T-helper 9 cell (primary cell): Measurements from ENCODE around the gene FAM111A.

Source experiments
- DNase-seq: peaks from one replicate; pipeline ENCODE4 v3.0.0-alpha.2; 2020

FAM111A gene

DNA sequence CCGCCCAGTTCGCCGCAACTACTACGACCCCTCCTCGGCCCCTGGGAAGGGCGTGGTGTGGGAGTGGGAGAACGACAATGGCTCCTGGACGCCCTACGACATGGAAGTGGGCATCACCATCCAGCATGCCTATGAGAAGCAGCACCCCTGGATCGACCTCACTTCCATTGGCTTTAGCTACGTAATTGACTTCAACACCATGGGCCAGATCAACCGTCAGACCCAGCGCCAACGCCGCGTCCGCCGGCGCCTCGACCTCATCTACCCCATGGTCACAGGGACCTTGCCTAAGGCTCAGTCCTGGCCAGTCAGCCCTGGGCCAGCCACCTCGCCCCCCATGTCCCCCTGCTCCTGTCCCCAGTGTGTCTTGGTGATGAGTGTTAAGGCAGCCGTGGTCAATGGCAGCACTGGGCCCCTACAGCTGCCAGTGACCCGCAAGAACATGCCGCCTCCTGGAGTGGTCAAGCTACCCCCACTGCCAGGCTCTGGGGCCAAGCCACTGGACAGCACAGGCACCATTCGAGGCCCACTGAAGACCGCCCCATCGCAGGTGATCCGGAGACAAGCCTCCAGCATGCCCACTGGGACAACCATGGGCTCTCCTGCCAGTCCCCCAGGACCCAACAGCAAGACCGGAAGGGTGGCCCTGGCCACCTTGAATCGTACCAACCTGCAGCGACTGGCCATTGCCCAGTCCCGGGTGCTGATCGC lies 39.2 kb downstream of the FAM111A start:
- no peak for DNase-seq

DNA sequence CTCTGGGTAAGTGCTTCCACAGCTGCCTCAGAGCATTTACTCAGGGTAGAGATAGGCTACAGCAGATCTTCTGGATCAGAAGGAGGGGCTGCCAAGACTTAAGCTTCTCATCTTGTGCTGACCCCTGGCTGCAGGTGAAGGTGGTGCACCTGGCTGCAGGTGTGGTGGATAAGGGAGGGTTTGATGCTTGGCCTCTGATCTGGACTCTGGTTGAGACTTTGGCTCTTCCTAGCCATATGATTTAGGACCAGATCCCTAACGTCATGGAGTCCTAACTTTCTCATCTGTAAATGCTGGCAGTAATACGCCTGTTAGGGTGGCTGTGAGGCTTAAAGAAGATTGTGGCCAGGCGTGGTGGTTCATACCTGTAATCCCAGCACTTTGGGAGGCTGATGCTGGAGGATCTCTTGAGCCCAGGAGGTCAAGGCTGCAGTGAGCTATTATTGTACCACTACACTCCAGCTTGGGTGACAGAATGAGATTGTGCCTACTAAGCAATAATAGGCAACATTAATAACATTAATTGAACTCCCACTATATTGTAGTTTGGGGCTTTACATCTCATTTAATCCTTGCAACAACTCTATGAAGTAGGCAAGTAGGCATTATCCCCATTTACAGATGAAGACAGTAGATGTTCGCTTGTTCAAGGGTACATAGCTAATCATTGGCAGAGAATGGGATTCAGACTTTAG lies 39.9 kb downstream of the FAM111A start:
- DNase-seq = no peak

DNA sequence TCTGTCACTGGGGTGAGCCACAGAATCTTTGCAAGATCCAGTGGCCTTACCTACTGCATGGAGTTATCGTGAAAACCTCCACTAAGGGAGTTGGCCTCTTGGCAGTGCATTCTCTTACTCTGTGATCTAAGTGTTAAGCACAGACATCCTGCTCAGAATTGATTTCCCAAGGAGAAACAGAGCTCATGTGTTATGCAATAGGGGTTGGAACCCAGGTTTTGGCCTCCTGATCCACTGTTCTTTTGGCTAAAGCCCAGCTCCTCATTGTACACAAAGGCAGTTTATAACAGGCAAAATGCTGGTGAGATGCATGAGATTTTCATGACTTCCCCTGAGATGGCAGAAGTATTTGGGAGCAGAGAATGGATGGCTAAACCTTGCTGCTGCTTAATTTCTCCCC lies 41.1 kb downstream of the FAM111A start:
- no peak for DNase-seq

DNA sequence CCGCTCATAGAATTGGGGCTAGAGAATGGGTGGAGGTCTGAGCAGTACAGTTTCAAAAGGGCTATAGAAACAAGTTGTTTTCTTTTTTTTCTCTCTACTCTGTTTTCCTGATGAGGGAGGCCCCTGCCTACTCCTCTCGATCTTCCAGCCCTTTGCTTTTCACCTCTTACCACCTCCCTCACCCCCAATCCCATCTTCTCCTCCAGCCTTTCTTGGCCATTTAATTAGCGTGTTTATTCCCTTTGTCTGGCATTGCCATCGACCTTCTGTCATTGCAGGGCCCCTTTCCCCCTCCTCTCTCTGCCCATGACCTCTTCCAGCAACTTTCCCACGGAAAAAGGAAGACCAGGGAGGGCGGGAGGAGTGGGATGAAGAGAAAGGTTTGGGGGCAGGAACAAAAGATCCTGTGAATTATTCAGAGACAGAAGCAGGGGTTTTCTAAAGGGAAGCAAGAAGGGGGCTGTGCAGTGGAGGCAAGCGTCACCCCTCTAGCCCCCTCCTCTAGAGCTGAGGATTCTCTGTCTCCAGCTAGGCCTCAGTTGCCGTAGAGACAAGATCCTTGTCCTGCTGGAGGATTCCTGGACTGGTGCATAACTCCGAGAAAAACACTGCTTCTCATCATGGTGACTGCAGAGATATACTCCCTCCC lies 42.2 kb downstream of the FAM111A start:
- no peak for DNase-seq

DNA sequence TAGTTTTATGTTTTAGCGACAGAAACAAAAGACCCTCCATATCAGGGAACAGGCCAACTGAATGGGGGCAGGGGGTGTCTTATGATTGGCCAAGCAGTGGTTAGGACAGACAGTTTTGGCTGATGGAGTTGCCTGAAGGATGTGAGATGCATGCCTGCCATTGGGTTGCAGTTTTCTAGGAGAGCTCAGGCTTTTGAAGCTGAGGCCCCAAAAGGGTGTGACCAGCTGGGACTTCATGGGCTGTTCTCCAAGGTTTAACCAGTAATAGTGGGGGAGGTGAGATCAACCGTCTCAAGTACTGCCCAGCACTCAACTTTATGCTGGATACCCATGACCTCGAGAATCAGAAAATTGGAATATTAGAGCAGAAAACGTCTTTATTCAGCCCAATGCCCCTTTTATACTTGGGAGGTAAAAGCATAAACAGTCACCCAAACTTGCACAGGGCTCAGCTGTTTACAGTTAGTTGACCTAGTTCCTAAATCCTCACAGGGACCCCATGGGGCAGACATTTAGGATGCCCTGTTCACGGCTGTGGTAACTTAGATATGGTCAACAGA lies 42.8 kb downstream of the FAM111A start:
- no peak for DNase-seq

DNA sequence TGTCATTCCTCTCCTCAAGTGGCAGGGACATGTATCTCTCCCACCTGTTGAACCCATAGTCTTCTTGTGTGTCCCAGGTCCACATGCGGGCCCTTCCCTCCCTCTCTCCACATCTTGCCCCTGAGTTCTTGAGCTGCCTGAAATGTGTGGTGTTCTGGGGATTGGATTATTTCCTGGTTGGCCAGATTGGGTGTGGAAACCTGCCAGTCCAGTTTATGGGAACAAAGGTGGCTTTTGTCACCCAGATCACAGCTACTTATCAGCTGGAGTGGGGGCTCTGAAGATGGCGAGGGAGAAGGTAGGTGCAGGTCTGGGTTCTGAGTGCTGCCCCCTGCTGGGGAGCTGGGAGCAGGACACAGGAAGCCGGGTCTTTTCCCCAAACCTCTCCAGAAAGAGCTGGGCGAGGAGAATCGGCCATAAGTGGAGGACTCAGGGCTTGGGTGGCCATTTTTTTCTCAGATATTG lies 43.5 kb downstream of the FAM111A start:
- peak; percentile 51 for DNase-seq

DNA sequence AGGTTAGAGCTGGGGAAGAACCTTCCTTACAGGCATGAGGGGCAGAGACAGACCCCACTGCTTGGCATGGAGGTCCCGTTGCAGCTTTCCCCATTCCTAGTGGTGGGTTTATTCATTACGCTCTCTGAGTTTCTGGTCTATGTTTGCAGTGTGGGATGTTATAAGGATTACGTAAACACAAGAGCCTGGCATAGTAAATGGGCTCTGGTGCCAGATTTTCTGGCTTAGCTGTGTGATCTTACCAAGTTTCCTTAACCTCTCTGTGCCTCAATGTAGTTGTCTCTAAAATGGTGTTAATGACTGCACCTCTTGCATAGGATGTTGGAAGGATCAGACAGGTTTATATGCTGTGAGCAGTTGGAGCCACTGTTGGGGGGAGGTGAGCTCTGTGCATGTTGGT lies 44.4 kb downstream of the FAM111A start:
- DNase-seq = no peak

DNA sequence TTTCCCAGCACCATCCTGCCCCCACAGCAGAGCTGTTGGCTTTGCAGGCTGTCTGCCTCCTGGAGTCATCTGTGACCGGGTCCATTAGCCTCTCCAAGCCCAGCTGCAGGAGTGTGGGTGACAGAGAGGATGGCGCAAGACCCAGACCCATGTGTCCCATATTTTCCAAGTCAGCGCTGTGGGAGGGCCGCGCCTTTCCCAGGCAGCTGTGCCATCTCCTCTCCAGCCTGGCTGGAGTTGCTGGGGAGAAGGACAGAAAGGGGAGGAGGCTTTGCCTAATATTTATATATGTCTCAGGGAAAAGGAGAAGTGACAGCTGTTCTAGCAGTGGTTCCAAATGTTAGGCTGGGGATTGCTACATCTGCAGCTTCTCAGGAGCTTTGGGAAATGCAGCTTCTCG lies 44.9 kb downstream of the FAM111A start:
- no peak for DNase-seq

DNA sequence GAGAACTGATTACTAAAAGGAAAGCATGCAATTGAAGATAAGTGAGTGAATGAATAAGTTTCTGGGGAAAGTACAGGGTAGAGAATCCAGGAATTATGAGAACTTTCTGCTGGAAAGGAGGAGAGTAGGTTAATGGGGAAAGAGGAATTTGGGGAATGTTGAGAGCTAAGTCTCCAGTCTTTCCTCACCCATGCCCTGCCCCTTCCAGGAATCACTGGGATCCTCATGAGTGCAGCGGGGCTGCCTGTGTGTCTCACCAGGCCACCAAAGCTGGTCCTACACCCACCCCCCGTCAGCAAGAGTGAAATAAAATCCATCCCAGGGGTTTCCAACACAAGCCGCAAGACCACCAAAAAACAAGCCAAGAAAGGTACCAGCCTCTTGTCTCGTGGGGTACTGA lies 46.3 kb downstream of the FAM111A start:
- DNase-seq = no peak

DNA sequence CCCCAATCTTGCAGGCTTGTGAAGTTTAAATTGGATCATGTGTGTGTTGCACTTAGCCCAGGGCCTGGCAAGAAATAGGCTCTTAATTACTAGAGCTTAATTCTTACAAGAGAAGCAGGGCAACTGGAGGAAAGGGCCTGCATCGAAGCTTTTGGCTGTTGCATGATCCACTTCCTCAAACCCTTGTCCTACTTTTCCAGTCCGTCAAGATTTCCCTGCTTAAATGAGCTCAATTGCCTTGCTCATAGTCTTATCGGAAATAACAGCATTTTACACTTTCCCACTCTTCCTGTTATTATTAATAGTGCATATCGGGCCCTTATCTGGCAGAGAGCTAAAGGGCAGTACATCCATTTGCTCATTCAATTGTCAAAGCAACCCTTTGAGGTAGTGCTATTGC lies 47.3 kb downstream of the FAM111A start:
- no peak for DNase-seq

DNA sequence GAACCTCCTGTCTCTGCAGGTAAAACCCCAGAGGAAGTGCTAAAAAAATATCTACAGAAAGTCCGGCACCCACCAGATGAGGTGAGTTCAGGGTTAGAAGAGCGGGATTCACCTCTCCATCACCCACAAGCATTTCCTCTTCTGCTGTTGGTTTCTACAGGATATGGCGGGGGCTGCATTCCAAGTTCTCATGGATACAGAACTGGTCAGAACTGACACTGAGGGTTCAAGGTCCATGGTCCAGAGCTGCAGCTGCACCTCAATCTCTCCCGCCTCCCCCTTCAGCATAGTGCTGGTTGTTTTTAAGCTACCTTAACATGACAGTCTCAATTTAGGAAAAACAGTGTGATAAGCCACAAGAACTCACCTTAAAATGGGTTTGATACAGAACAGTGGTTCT lies 48.4 kb downstream of the FAM111A start:
- no peak for DNase-seq

DNA sequence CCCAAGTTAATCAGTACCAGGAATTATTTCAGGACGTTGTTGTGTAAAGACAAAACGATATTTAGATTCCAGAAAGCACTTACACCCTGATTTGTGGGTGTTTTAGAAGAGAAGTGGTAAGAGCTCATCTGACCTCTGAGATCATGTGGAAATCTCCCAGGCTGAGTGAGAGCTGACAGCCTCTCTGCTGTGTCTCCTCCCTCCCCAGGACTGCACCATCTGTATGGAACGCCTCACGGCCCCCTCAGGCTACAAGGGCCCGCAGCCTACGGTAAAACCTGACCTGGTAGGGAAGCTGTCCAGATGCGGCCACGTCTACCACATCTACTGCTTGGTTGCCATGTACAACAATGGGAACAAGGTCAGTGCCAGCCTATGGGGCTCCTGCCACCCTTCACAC lies 49.2 kb downstream of the FAM111A start:
- no peak for DNase-seq

DNA sequence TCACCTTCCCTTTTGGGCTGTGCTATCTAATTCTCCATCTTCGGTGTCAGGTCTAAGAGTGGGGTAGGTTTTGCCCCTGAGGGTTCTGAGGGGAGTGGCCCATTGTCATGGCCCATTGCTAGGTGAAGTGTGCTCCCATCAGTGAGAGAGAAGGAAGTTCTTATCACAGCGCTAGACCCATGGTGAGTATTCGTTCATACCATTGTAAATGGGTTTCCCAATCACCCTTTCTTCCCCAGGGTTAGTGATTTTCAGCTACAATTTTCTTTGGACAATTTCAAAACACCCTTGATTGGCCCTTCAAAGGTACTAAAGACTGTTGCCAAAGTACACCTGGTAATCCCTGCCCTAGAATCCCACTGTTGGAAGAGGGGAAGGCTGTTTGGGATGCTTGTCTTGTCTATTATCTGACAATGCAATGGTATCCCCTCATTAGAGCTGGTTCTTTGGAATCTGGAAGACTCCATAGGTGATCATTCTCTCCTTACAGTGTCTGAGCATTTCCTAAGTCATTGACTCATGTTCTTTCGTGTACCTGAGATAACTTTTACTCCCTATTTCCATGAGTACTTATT lies 49.9 kb downstream of the FAM111A start:
- DNase-seq = no peak

DNA sequence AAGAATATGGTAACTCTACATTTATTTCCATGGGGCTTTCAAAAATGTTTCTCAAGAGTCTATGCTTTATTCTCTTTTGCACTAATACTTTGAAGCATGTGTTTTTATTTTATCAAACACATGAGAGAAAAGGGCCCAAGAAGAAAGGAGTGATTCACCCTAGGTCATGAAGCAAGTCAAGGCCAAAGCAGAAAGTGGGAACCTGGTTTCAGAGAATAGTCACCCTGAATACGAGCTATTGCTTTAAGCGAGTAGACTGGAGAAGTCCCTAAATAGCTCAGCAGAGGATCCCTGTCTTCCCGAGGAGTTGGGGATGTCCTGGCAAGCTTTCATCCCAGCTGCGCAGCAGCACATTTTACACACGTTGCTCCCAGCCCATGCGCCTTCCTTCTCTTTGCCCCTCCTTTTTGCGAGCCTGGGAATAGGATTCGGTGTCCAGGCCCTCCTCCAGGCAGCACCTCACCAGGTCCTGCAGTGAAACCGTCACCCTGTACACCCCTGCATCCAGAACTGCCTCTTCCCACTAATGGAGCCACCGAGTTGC lies 51.0 kb downstream of the FAM111A start:
- DNase-seq = no peak

DNA sequence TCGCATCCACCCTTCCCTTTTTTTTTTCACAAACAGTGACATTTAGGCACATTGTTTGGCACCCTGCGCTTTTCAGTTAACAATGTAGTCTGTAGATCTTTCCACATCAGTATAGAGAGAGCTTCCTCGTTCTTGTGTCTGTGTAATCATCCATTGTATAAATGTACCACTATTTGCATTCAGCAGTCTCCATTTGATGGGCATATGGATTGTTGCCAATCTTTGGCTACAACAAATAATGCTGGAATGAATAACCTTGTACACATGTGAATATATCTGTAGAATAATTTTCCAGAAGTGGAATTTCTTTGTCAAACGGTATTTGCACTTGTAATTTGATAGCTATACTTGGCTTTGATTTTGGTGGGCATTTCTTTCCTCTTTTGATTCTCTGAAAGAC lies 52.9 kb downstream of the FAM111A start:
- DNase-seq = no peak

DNA sequence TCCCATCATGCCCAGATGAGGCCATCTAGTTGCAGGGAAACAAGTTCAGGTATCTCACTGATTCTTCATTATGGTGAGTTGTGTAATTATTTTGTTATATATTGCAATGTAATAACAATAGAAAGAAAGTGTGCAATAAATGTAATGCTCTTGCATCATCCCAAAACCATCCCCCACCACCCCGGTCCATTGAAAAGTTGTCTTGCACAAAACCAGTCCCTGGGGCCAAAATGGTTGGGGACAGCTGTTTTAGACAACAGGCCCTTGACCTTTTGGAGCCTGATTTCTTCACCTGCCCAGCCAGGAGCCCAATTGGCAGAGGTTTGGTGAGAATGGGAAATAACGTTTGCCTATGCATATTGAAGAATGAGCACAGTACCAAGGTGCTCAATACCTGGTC lies 54.1 kb downstream of the FAM111A start:
- no peak for DNase-seq

DNA sequence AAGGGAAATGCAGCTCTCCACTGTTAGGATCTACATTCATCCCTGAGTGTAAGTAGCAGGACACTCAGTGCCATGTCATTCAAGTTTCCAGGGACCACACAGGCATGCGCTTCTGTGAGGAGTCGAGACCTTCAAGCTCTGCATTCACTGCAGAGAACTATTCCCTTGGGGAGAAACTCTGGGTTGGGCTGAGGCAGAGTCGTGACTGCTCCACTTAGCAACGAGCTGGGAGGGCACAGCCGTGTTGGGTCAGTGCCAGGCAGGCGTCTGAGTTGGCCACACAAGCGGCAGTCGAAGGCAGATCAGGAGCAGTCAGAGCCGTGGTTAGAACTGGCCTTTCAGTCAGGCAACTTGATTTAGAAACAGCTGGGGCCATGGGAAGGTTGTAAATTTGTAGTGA lies 55.3 kb downstream of the FAM111A start:
- no peak for DNase-seq

DNA sequence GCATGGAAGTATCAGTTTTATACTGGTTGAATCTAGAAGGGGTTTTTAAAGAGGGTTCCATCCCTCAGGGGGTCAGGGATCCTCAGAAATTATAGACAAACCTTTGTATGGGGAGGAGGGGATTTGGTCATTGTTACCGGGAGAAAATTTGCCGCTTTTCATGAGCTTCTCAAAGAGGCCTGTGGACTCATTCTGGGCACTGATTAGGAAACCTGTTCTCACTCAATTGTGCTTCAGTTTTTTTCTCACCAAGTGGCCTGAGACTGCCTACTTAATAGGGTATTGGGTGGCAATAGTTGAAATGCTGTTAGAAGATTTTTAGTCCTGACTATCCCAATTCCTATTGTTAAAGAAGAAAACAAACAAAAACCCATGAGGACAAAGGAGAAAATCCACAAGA lies 56.1 kb downstream of the FAM111A start:
- no peak for DNase-seq

DNA sequence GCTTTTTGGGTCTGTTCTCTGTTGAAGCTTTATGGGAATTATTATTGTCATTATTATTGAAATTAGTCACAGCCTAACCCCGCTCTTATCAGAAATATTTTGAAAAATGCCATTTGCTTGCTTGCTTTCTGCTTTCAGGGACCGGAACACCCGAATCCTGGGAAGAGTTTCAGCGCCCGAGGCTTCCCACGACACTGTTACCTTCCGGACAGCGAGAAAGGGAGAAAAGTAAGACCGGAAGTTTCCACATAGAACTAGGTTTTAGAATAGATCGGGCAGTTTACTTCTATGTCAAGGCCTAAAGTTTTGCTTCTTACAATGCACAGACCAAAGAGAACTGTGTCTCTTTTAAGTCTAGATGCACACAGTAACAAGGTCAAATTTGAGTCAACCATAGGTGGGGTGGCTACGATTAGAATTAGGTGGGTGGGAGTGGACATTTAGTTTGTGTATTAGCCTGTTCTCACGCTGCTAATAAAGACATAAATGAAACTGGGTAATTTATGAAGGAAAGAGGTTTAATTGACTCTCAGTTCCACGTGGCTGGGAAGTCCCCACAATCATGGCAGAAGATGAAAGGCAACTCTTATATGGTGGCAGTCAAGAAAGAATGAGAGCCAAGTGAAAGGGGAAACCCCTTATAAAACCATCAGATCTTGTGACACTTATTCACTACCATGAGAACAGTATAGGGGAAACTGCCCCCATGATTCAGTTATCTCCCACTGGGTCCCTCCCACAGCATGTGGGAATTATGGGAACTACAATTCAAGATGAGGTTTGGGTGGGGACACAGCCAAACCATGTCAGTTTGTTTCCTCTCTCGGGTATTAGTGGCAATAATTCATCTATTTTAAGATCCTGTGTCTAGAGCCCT lies 57.1 kb downstream of the FAM111A start:
- DNase-seq = no peak

DNA sequence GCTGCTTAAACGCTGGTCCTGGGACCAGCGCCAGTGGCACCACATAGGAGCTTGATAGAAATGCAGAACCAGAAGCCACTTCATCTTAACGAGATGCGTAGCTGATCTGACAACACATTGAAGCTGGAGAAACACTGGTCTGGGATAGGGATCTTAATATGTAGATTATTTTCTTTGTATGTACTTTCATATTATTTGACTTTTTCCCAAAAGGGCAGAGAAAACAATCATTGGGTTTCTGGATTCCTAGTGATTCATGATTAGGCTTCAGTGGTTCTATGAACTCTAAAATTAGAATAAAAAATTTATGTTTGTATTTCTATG lies 57.7 kb downstream of the FAM111A start:
- DNase-seq = no peak

DNA sequence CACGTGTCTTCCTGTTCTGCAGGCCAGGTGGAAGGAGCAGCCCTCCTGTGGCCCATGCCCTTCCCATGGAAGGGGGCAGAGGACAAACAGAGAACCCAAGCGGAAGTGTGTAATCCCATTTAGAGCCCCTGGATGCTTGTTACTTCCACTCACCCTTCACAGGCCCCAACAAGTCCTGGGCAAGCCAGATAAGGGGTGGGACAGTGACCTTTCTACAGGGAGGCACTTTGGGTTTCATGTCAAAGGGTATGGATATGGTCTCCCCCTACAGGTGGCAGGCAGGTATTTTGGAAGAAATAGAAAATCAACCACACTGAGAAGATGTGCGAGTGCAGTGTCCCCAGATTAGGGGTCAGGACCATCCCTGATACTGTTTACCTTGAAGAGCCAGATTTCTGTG lies 58.7 kb downstream of the FAM111A start:
- DNase-seq = no peak
